Activated CD4-positive, alpha-beta memory T cell treated with anti-CD3 and anti-CD28 coated beads, Interleukin-2, amount 10 ng/mL, durations not matched to agents 7 days and 5 days (primary cell): ENCODE data around the gene PLEKHG5. TPM values are rescaled to one million over a fixed set of nuclear protein-coding genes. Genes with fewer than 3 reads are reported as not detected.

Source experiments
- CTCF ChIA-PET: fragments of 350-600 bp; sonication (Branson Sonifier 250); formaldehyde crosslinking; loops from one replicate; lab custom pipeline; 2021; ENCODE audit warnings: antibody characterized with exemption, inconsistent platforms; lab: Charles Lee
- POLR2A ChIA-PET: fragments of 350-600 bp; sonication (Branson Sonifier 250); formaldehyde crosslinking; loops from one replicate; lab custom pipeline; 2021; ENCODE audit warnings: antibody characterized with exemption; lab: Charles Lee
- DNase-seq: peaks from one replicate; pipeline ENCODE4 v3.0.0-alpha.2; 2020
- H3K27ac Mint-ChIP-seq: one replicate; pipeline ENCODE4 v1.8.0; 2021; ENCODE audit warnings: mild to moderate bottlenecking, mixed read lengths
- H3K27me3 Mint-ChIP-seq: one replicate; pipeline ENCODE4 v1.8.0; 2021; ENCODE audit warnings: mixed read lengths
- H3K36me3 Mint-ChIP-seq: one replicate; pipeline ENCODE4 v1.8.0; 2021; ENCODE audit warnings: low read depth, mixed read lengths
- H3K4me1 Mint-ChIP-seq: one replicate; pipeline ENCODE4 v1.8.0; 2021; ENCODE audit warnings: mixed read lengths
- H3K4me3 Mint-ChIP-seq: one replicate; pipeline ENCODE4 v1.8.0; 2021; ENCODE audit warnings: mild to moderate bottlenecking, mixed read lengths
- H3K9me3 Mint-ChIP-seq: one replicate; pipeline ENCODE4 v1.8.0; 2021; ENCODE audit warnings: mixed read lengths
- total RNA-seq, 2 experiments: library from RNA; stranded (reverse); gene quantifications; one replicate each; pipeline ENCODE4 v1.2.3, GENCODE V29; 2021

PLEKHG5 gene
- total RNA-seq, 2 experiments from 2014 or later: 1.7 to 2.3 TPM

- POLR2A ChIA-PET: interaction anchor here (0.8 to 2.5 kb wide), 13 partner anchors 8 to 294 kb away, joined by 3 to 13 read pairs (median 5); partner anchors contain the start of genes CAMTA1, KLHL21, NOL9 and TAS1R1
- Mint-ChIP-seq H3K9me3 (no peaks in the 10 kb centered on the region), H3K27ac (peak overlapping the region; percentile 72), H3K27me3 (peaks cover 16% of the 10 kb centered on the region), H3K4me3 (peak overlapping the region; percentile 71), H3K36me3 (no peaks in the 10 kb centered on the region), H3K4me1 (peaks cover 19% of the 10 kb centered on the region)
- no peak for DNase-seq
- CTCF ChIA-PET: interaction anchor here (1.2 to 4.0 kb wide), 14 partner anchors 9 to 245 kb away, joined by 3 to 30 read pairs (median 6); partner anchors contain the start of genes HES2, NOL9, TAS1R1 and TNFRSF25
These were observed 402 bp downstream of the PLEKHG5 start for GRCh38 chr1:6491081-6491449.

GRCh38 chr1:6490181-6491080 lies 1.0 kb downstream of the PLEKHG5 start:
- Mint-ChIP-seq H3K4me1 (peaks cover 20% of the 10 kb centered on the region), H3K9me3 (no peaks in the 10 kb centered on the region), H3K36me3 (no peaks in the 10 kb centered on the region), H3K27me3 (peaks cover 12% of the 10 kb centered on the region), H3K4me3 (peak overlapping the region; percentile 71), H3K27ac (peak overlapping the region; percentile 72)
- POLR2A ChIA-PET: interaction anchor here (0.8 to 2.5 kb wide), 13 partner anchors 9 to 295 kb away, joined by 3 to 13 read pairs (median 5); partner anchors contain the start of genes CAMTA1, KLHL21, NOL9 and TAS1R1
- DNase-seq: peak; percentile 72
- CTCF ChIA-PET: interaction anchor here (0.6 to 4.0 kb wide), 25 partner anchors 8 to 244 kb away, joined by 3 to 30 read pairs (median 4); partner anchors contain the start of genes HES2, NOL9, TAS1R1 and TNFRSF25

GRCh38 chr1:6489799-6490180 lies 1.7 kb downstream of the PLEKHG5 start:
- Mint-ChIP-seq H3K4me1 (peaks cover 20% of the 10 kb centered on the region), H3K27ac (peak overlapping the region; percentile 35)
- peak; percentile 82 for DNase-seq

GRCh38 chr1:6489383-6489765 lies 2.1 kb downstream of the PLEKHG5 start:
- Mint-ChIP-seq H3K4me3 (no peak overlapping the region), H3K9me3 (no peaks in the 10 kb centered on the region), H3K27me3 (peaks cover 17% of the 10 kb centered on the region), H3K27ac (no peak overlapping the region), H3K4me1 (peaks cover 21% of the 10 kb centered on the region), H3K36me3 (no peaks in the 10 kb centered on the region)
- CTCF ChIA-PET: interaction anchor here (0.8 to 4.0 kb wide), 13 partner anchors 9 to 157 kb away, joined by 3 to 30 read pairs (median 3); partner anchors contain the start of genes NOL9 and TAS1R1
- DNase-seq: no peak
- POLR2A ChIA-PET: interaction anchor here (0.8 to 2.5 kb wide), 4 partner anchors 9 to 90 kb away, joined by 3 to 12 read pairs (median 5); partner anchors contain the start of genes NOL9, TAS1R1 and ZBTB48

More at GRCh38 chr1:6489799-6490180, 1.7 kb downstream of the PLEKHG5 start:
- Mint-ChIP-seq H3K27me3 (peaks cover 13% of the 10 kb centered on the region), H3K9me3 (no peaks in the 10 kb centered on the region), H3K4me3 (peak overlapping the region; percentile 71), H3K36me3 (no peaks in the 10 kb centered on the region)
- ChIA-PET CTCF (interaction anchor here (0.7 to 4.0 kb wide), 20 partner anchors 9 to 243 kb away, joined by 3 to 30 read pairs (median 4); partner anchors contain the start of genes HES2, NOL9, TAS1R1 and TNFRSF25), POLR2A (interaction anchor here (1.3 to 2.5 kb wide), 7 partner anchors 10 to 157 kb away, joined by 3 to 13 read pairs (median 6); partner anchors contain the start of genes KLHL21, NOL9 and TAS1R1)

GRCh38 chr1:6488602-6489382 lies 2.7 kb downstream of the PLEKHG5 start:
- H3K36me3 Mint-ChIP-seq: no peaks in the 10 kb centered on the region
- H3K27ac Mint-ChIP-seq: no peak overlapping the region
- POLR2A ChIA-PET: interaction anchor here (0.8 to 1.0 kb wide), 4 partner anchors 29 to 113 kb away, joined by 3 to 6 read pairs (median 3); partner anchors contain the start of genes NOL9 and ZBTB48
- H3K4me3 Mint-ChIP-seq: no peak overlapping the region
- peaks cover 23% of the 10 kb centered on the region for H3K27me3 Mint-ChIP-seq
- CTCF ChIA-PET: interaction anchor here (0.6 to 4.0 kb wide), 11 partner anchors 9 to 158 kb away, joined by 3 to 30 read pairs (median 4); partner anchors contain the start of genes NOL9 and TAS1R1
- H3K9me3 Mint-ChIP-seq: no peaks in the 10 kb centered on the region
- DNase-seq: no peak
- peaks cover 21% of the 10 kb centered on the region for H3K4me1 Mint-ChIP-seq

- H3K27me3 Mint-ChIP-seq: peaks cover 28% of the 10 kb centered on the region
- no peak overlapping the region for H3K4me3 Mint-ChIP-seq
- POLR2A ChIA-PET: interaction anchor here (1.0 kb wide), 2 partner anchors 28 to 114 kb away, joined by 3 read pairs; no protein-coding TSS in a partner anchor
- no peaks in the 10 kb centered on the region for H3K9me3 Mint-ChIP-seq
- H3K36me3 Mint-ChIP-seq: no peaks in the 10 kb centered on the region
- CTCF ChIA-PET: interaction anchor here (0.6 to 4.0 kb wide), 11 partner anchors 10 to 159 kb away, joined by 3 to 30 read pairs (median 4); partner anchors contain the start of genes NOL9 and TAS1R1
- DNase-seq: no peak
- peaks cover 21% of the 10 kb centered on the region for H3K4me1 Mint-ChIP-seq
- H3K27ac Mint-ChIP-seq: no peak overlapping the region
These were observed 3.5 kb downstream of the PLEKHG5 start for GRCh38 chr1:6487804-6488484.

- Mint-ChIP-seq H3K27me3 (peaks cover 32% of the 10 kb centered on the region), H3K9me3 (no peaks in the 10 kb centered on the region), H3K4me1 (peaks cover 14% of the 10 kb centered on the region), H3K4me3 (no peak overlapping the region), H3K36me3 (no peaks in the 10 kb centered on the region), H3K27ac (no peak overlapping the region)
- POLR2A ChIA-PET: interaction anchor here (0.9 kb wide), 1 partner anchor 68 kb away, joined by 4 read pairs; the partner anchor contains the start of genes NOL9 and TAS1R1
- CTCF ChIA-PET: interaction anchor here (1.0 to 1.4 kb wide), 10 partner anchors 9 to 160 kb away, joined by 3 to 10 read pairs (median 3); partner anchors contain the start of genes NOL9 and ZBTB48
- peak; percentile 88 for DNase-seq
These were observed 4.9 kb downstream of the PLEKHG5 start for GRCh38 chr1:6486433-6487011.

GRCh38 chr1:6485168-6486101 lies 6.0 kb downstream of the PLEKHG5 start:
- Mint-ChIP-seq H3K27me3 (peaks cover 32% of the 10 kb centered on the region), H3K36me3 (no peaks in the 10 kb centered on the region), H3K4me3 (no peak overlapping the region), H3K27ac (no peak overlapping the region), H3K9me3 (no peaks in the 10 kb centered on the region), H3K4me1 (peaks cover 9% of the 10 kb centered on the region)
- DNase-seq: no peak
- ChIA-PET CTCF (interaction anchor here (1.0 to 1.4 kb wide), 6 partner anchors 22 to 161 kb away, joined by 3 to 9 read pairs (median 3); partner anchors contain the start of genes NOL9 and ZBTB48), POLR2A (no interaction called here)

GRCh38 chr1:6484826-6485167 lies 6.7 kb downstream of the PLEKHG5 start:
- Mint-ChIP-seq H3K9me3 (no peaks in the 10 kb centered on the region), H3K4me1 (peaks cover 9% of the 10 kb centered on the region), H3K4me3 (no peak overlapping the region), H3K27me3 (peaks cover 32% of the 10 kb centered on the region), H3K27ac (no peak overlapping the region), H3K36me3 (no peaks in the 10 kb centered on the region)
- DNase-seq: no peak
- CTCF ChIA-PET: no interaction called here
- POLR2A ChIA-PET: no interaction called here

GRCh38 chr1:6483761-6484117 lies 7.7 kb downstream of the PLEKHG5 start:
- peaks cover 9% of the 10 kb centered on the region for H3K4me1 Mint-ChIP-seq
- no peak for DNase-seq
- no peaks in the 10 kb centered on the region for H3K36me3 Mint-ChIP-seq
- ChIA-PET POLR2A (interaction anchor here (1.0 kb wide), 1 partner anchor 70 kb away, joined by 3 read pairs; the partner anchor contains the start of gene NOL9), CTCF (interaction anchor here (0.6 to 0.8 kb wide), 3 partner anchors 17 to 163 kb away, joined by 3 to 4 read pairs (median 4); no protein-coding TSS in a partner anchor)
- H3K27ac Mint-ChIP-seq: no peak overlapping the region
- no peak overlapping the region for H3K4me3 Mint-ChIP-seq
- no peaks in the 10 kb centered on the region for H3K9me3 Mint-ChIP-seq
- H3K27me3 Mint-ChIP-seq: peaks cover 32% of the 10 kb centered on the region
